IPS-NIHi7 (cell line): ENCODE data around the gene RAPGEF1.

Experiments used
- DNase-seq: peaks from one replicate; pipeline ENCODE4 v3.0.0; 2012; ENCODE audit warnings: mixed read lengths; ENCODE audit errors: extremely low spot score

The RAPGEF1 gene

GRCh38 chr9:131530546-131530919, 209.3 kb downstream of the RAPGEF1 start:
- DNase-seq = peak; percentile 57

DNA sequence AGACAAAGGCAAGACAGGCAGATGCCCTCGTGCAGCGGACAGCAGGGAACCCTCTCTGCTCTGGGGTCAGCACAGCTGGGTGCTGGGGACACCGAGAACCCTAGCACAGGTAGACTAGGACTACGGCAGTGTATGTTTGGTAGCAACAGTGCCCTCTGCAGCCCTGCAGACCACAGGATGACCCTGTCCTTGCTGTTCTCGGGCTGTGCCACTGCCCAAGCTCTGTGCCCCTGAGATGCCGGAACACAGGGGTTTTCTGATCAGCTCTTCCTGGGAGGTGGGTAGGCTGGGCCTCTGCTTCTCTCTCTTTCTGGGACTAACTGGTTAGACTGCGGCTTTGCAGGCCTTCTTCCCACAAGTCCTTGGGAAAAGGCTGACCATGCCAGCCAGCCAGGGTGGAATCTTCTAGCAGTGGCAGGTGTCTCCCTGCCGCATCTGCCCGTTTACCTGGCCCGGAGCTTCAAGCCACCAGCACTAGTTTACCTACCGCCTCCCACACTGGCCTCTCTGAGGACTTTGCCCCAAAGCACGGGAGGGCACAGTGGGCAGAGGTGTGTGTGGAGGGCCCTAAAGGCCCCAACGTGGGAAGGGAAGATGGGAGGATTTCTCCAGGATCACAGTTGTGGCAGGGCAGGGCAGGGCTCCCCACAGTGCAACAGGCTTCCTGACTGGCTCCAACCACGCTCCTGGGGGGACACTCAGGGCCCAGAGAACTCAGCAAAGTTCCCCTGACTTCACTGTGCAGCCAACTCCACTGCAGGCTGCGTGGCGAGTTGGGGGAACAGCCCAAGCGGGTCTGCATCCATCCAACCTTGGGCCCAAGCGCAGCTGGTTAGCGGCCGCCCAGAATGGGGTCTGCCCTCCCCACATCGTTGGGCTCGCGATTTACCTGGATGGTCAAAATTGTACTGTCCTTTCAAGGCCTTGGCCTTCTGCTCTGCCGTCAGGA, 210.0 kb downstream of the RAPGEF1 start:
- DNase-seq = no peak

GRCh38 chr9:131528886-131529505, 210.9 kb downstream of the RAPGEF1 start:
- DNase-seq = no peak

DNA sequence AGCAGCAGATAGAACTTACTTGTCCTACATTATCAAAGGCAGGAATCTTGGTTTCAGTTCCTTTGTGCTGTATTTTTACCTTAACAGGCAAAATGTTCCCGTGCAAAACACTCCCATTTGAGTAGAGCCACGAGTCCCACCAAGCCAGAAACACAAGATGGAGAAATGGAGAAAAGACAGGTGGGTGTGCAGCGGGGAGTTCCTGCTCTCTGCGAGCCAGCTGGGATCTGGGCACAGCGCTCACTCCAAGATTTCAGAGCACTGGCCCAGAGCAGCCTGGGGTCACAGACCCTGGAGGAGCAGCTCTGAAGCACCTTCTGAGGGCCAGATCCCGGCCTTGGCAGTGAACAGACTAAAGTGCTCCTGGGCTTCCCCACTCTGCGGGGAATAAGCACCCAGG, 211.7 kb downstream of the RAPGEF1 start:
- DNase-seq = peak; percentile 4
